Heart left ventricle (tissue), 16 donors: ENCODE data around the gene RASD2. TPM values are rescaled to one million over a fixed set of nuclear protein-coding genes. Genes with fewer than 3 reads are reported as not detected.

ENCODE experiments used
- ATAC-seq, 4 donors: fragments of 200-7000 bp; cut with Tn5 transposase; one replicate each; pipeline ENCODE4 v1.9.1; 2020 to 2022; ENCODE audit warnings: moderate library complexity in 4 of 4, mild to moderate bottlenecking in 3 of 4, moderate number of reproducible peaks in 1 of 4
- DNase-seq, 5 donors: peaks; one replicate each; pipeline ENCODE4 v3.0.0-alpha.2; 2020
- H3K27ac ChIP-seq, 12 donors: fragments of 200-600 bp; sonication (generic) in 4 of 12; one replicate each; pipeline versions ENCODE4 v1.5.0 to v1.8.0; 2016 to 2022; ENCODE audit warnings: mild to moderate bottlenecking in 2 of 12
- H3K27me3 ChIP-seq, 9 donors: fragments of 200-600 bp; sonication (generic) in 2 of 9; one replicate each; pipeline versions ENCODE4 v1.5.1 to v1.8.0; 2016 to 2022; ENCODE audit warnings: mild to moderate bottlenecking in 3 of 9
- H3K36me3 ChIP-seq, 9 donors: fragments of 200-600 bp; sonication (generic) in 2 of 9; one replicate each; pipeline versions ENCODE4 v1.5.0 to v1.8.0; 2018 to 2022; ENCODE audit warnings: mild to moderate bottlenecking in 2 of 9
- H3K4me1 ChIP-seq, 12 donors: fragments of 200-600 bp; sonication (generic) in 4 of 12; one replicate each; pipeline versions ENCODE4 v1.5.0 to v1.8.0; 2016 to 2022; ENCODE audit warnings: mild to moderate bottlenecking in 3 of 12
- H3K4me3 ChIP-seq, 12 donors: fragments of 200-600 bp; sonication (generic) in 4 of 12; one replicate each; pipeline versions ENCODE4 v1.5.0 to v1.8.0; 2017 to 2022; ENCODE audit warnings: mild to moderate bottlenecking in 9 of 12, moderate library complexity in 4 of 12
- H3K9me3 ChIP-seq, 12 donors: fragments of 200-600 bp; sonication (generic) in 4 of 12; one replicate each; pipeline versions ENCODE4 v1.5.0 to v1.8.0; 2016 to 2022; ENCODE audit warnings: mild to moderate bottlenecking in 1 of 12
- POLR2A ChIP-seq, 2 donors: fragments of 450-650 bp; IDR thresholded peaks; one replicate each; pipeline ENCODE4 v1.6.1; 2017; ENCODE audit warnings: antibody characterized with exemption in 2 of 2, mild to moderate bottlenecking in 2 of 2, moderate library complexity in 2 of 2
- WGBS, 4 donors: extraction: QIAGEN DNeasy Blood & Tissue Kit in 2 of 4; methylation state at CpG; one replicate each; pipeline versions ENCODE4 v1.1.5 to v1.1.7; 2013 to 2018; 5-methylcytosine and 5-hydroxymethylcytosine counted together
- intact Hi-C, 10 donors: fragments of 100-400 bp; cut with DNase I; formaldehyde crosslinking; loops; one replicate each; pipeline versions ENCODE4 v1.11.1 to v1.14.2; 2022
- polyA plus RNA-seq, 2 donors: library from polyadenylated mRNA; stranded (reverse); fragments of 200-250 nt; gene quantifications; one replicate each; pipeline ENCODE4 v1.2.3, GENCODE V29; 2013
- total RNA-seq, 9 donors: library from RNA; depleted of rRNA in 2 of 9; stranded (reverse); fragments of >200 nt in 2 of 9; fragmentation: NEBNext Ultra II Directional in 3 of 9; extraction: Animal tissue kit (Norgen Biotek cat#: 25700) in 3 of 9; gene quantifications; one replicate each; pipeline versions ENCODE4 v1.1.0 to v1.2.4, GENCODE V29; 2016 to 2023
- TF ChIP-seq, protein P1 (sequence below), 12 donors: fragments of 200-600 bp; sonication (generic) in 4 of 12; IDR thresholded peaks; one replicate each; pipeline versions ENCODE4 v1.5.0 to v1.8.0; 2018 to 2022; ENCODE audit warnings: antibody characterized with exemption in 12 of 12, mild to moderate bottlenecking in 5 of 12
- donor health status: ischemic (EF 13 %, LVEDD 7.1; RV severe dilation, severe dysfunction).
- donor health status: healthy with polysubstance abuse.
- donor health status: DM: no; HTN: yes; CAD: no.
- donor health status: DM: no; HTN: no; CAD: no.
- donor health status: ischemic (EF 25% LVEDD 6.9; RV normal size, moderate dysfunction).
- donor health status: ischemic (EF 25% LVEDD 5.7; RV mildly dilated, moderate dysfunction).
- donor health status: healthy.
- donor health status: DM: yes; HTN: yes; CAD: no.
- donor health status: ischemic (EF 35%, LVEDD 5.7; RV mildly dilated, moderate dysfunction).
- donor health status: nonischemic (EF 11% LVEDD 7.7; RV severe dilation, severe dysfunction).
- donor health status: DM: yes; HTN: yes; CAD: no.
- donor health status: PGD.
- donor health status: ischemic (EF 29% LVEDD 5.4; RV normal size, mild dysfunction).
- donor health status: nonischemic (EF 23%, LVEDD 6.1; RV moderate dilation, normal function).

RASD2 gene
- total and polyA plus RNA-seq, 11 donors = 1.4 to 10.5 (median 5.0) TPM

DNA sequence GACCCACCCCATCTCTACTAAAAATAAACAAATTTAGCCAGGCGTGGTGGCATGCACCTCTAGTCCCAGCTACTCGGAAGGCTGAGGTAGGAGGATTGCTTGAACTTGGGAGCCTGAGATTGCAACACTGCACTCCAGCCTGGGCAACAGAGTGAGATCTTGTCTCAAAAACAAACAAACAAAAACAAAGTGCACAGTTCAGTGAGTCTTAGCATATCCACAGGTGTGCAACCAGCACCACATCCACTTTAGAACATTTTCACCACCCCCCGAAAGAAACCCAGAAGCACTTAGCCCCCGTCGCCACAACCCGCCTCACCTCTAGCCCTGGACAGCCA lies 49.1 kb downstream of the RASD2 start:
- DNase-seq = peak in 1 of 5 donors; percentile 10
- peak overlapping the region in 9 of 12 donors; percentile 68 to 92 (median 84) for H3K27ac ChIP-seq
- 90 to 93% (median 91%) methylated on average over 6 of the region's 6 CpGs for WGBS, 4 donors
- intact Hi-C loops = loop anchor here in 4 of 10 donors (2.0 to 5.0 kb wide), 3 partner anchors 27 to 237 kb away; partner anchors contain the start of gene MB (in 2 of the 4)
- TF ChIP-seq, protein P1, sequence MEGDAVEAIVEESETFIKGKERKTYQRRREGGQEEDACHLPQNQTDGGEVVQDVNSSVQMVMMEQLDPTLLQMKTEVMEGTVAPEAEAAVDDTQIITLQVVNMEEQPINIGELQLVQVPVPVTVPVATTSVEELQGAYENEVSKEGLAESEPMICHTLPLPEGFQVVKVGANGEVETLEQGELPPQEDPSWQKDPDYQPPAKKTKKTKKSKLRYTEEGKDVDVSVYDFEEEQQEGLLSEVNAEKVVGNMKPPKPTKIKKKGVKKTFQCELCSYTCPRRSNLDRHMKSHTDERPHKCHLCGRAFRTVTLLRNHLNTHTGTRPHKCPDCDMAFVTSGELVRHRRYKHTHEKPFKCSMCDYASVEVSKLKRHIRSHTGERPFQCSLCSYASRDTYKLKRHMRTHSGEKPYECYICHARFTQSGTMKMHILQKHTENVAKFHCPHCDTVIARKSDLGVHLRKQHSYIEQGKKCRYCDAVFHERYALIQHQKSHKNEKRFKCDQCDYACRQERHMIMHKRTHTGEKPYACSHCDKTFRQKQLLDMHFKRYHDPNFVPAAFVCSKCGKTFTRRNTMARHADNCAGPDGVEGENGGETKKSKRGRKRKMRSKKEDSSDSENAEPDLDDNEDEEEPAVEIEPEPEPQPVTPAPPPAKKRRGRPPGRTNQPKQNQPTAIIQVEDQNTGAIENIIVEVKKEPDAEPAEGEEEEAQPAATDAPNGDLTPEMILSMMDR (IDR thresholded peaks at IDR 0.05) = no peak
- TF ChIP-seq POLR2A (IDR thresholded peaks at IDR 0.05) = no peak
- ATAC-seq = no peak
- no peaks in the 10 kb centered on the region for H3K36me3 ChIP-seq
- peaks cover 0 to 76% (median 35%) of the 10 kb centered on the region in 12 donors for H3K4me1 ChIP-seq
- peaks cover 0 to 5% (median 0%) of the 10 kb centered on the region in 12 donors for H3K9me3 ChIP-seq
- no peak overlapping the region for H3K4me3 ChIP-seq
- no peaks in the 10 kb centered on the region for H3K27me3 ChIP-seq

- ATAC-seq (peak in 1 of 4 donors; percentile 0), DNase-seq (peak in 2 of 5 donors; percentile 47 to 68)
- Histone ChIP-seq H3K9me3 (peaks cover 0 to 5% (median 0%) of the 10 kb centered on the region in 12 donors), H3K27ac (peak overlapping the region; percentile 32 to 93 (median 85)), H3K36me3 (no peaks in the 10 kb centered on the region), H3K27me3 (no peaks in the 10 kb centered on the region), H3K4me1 (peaks cover 0 to 81% (median 38%) of the 10 kb centered on the region in 12 donors), H3K4me3 (no peak overlapping the region)
- TF ChIP-seq POLR2A (IDR thresholded peaks at IDR 0.05) = no peak
- TF ChIP-seq, protein P1 (IDR thresholded peaks at IDR 0.05) = no peak
- intact Hi-C loops = no loop called here
- 52 to 59% (median 56%) methylated on average over 13 of the region's 13 CpGs for WGBS, 4 donors
Measured at GRCh38 chr22:35590634-35591295, 50.1 kb downstream of the RASD2 start.

DNA sequence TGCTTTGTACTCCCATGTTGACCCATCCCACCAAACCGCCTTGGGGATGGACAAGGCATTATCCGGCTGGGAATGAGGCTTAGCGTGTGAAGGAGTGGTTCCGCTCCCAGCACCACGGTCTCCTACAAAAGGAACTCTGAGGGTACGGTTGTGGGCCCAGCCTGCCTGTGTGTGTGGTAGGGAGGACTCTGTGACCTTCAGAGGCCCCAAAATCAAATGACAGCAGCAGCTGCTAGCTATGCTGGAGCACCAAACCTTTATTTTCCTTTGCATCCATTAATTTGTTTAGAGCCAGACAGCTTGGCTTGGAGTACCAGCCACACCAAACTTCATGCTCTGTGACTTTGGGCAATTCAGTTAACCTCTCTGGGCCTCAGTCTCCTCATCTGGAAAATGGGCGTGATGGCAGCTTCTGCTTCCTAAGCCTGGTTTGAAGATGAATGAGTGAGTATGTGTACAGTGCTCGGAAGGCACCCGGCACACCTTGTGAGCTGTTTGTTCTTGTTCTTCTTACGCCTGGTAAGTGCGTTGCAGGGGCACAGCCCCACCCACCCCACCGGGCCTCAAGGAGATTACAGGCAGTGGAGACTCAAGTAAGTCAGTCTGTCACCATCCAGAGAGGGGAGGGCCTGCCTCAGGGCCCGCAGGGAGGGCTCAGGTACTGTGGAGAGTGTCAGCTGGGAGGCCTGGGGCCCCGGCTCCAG lies 51.2 kb downstream of the RASD2 start:
- ATAC-seq = no peak
- peaks cover 0 to under 1% (median 0%) of the 10 kb centered on the region in 12 donors for H3K9me3 ChIP-seq
- no peaks in the 10 kb centered on the region for H3K36me3 ChIP-seq
- intact Hi-C loops = no loop called here
- peaks cover 0 to 89% (median 38%) of the 10 kb centered on the region in 12 donors for H3K4me1 ChIP-seq
- peak overlapping the region; percentile 46 to 93 (median 85) for H3K27ac ChIP-seq
- 83 to 90% (median 88%) methylated on average over 12 to 14 of the region's 14 CpGs for WGBS, 4 donors
- TF ChIP-seq, protein P1 (IDR thresholded peaks at IDR 0.05) = no peak
- TF ChIP-seq POLR2A (IDR thresholded peaks at IDR 0.05) = no peak
- H3K27me3 ChIP-seq = no peaks in the 10 kb centered on the region
- H3K4me3 ChIP-seq = no peak overlapping the region
- peak in 1 of 5 donors; percentile 15 for DNase-seq

- H3K36me3 ChIP-seq = no peaks in the 10 kb centered on the region
- no peaks in the 10 kb centered on the region for H3K27me3 ChIP-seq
- H3K4me1 ChIP-seq = peaks cover 0 to 90% (median 37%) of the 10 kb centered on the region in 12 donors
- peak in 1 of 2 donors; percentile 17 for TF ChIP-seq POLR2A (IDR thresholded peaks at IDR 0.05)
- TF ChIP-seq, protein P1 (IDR thresholded peaks at IDR 0.05) = no peak
- 29 to 50% (median 41%) methylated on average over 3 to 4 of the region's 4 CpGs for WGBS, 4 donors
- intact Hi-C loops = no loop called here
- no peak overlapping the region for H3K4me3 ChIP-seq
- no peaks in the 10 kb centered on the region for H3K9me3 ChIP-seq
- H3K27ac ChIP-seq = peak overlapping the region; percentile 46 to 93 (median 85)
- DNase-seq = peak in 3 of 5 donors; percentile 66 to 76 (median 73)
- peak; percentile 41 to 56 (median 48) for ATAC-seq
Measured at GRCh38 chr22:35592418-35592967, 51.9 kb downstream of the RASD2 start.
